HEK293T (cell line): ENCODE data around the gene GRAMD4.

Experiments used
- CTBP1 ChIP-seq: fragments of 450-650 bp; IDR thresholded peaks from 2 replicates; pipeline ENCODE4 v1.6.1; 2016; ENCODE audit warnings: borderline replicate concordance
- FOXK2 ChIP-seq: fragments of 450-650 bp; IDR thresholded peaks from 2 replicates; pipeline ENCODE4 v1.6.1; 2016; ENCODE audit warnings: mild to moderate bottlenecking
- FOXM1 ChIP-seq: fragments of 450-650 bp; IDR thresholded peaks from 2 replicates; pipeline ENCODE4 v1.6.1; 2017; ENCODE audit warnings: mild to moderate bottlenecking, borderline replicate concordance
- NFRKB ChIP-seq: fragments of 450-650 bp; IDR thresholded peaks from 2 replicates; pipeline ENCODE4 v1.6.1; 2016; ENCODE audit warnings: mild to moderate bottlenecking, moderate library complexity
- SP1 ChIP-seq: fragments of 450-650 bp; IDR thresholded peaks from 2 replicates; pipeline ENCODE4 v1.6.1; 2017
- SUZ12 ChIP-seq: fragments of 450-650 bp; IDR thresholded peaks from 2 replicates; pipeline ENCODE4 v1.6.1; 2016; ENCODE audit warnings: mild to moderate bottlenecking

- TF ChIP-seq SUZ12, result no peak
- no peak for TF ChIP-seq CTBP1
- no peak for TF ChIP-seq FOXM1
- TF ChIP-seq SP1, result no peak
- TF ChIP-seq NFRKB, result no peak
- no peak for TF ChIP-seq FOXK2
These were observed 15.6 kb downstream of the GRAMD4 start for GRCh38 chr22:46635756-46636155.
